AG09309 (cell line): ENCODE results near the gene ACOT7.
"Not testable (repeated sequence)": the region's sequence is repeated elsewhere in the genome, so short reads cannot be mapped to it uniquely, and the experiment has no call there.

Experiments used
- DNase-seq: peaks from one replicate; pipeline ENCODE4 v3.0.0-alpha.2; 2010; ENCODE audit warnings: low read depth
- H3K4me3 ChIP-seq: 2 replicates; pipeline ENCODE4 v1.5.1; 2011; ENCODE audit warnings: mild to moderate bottlenecking, low read depth, low read length, moderate library complexity; ENCODE audit not compliant: control insufficient read depth
- TF ChIP-seq, protein P1 (sequence below): IDR thresholded peaks from 2 replicates; pipeline ENCODE4 v1.5.1; 2011; ENCODE audit warnings: mild to moderate bottlenecking, low read depth, low read length, inconsistent platforms; ENCODE audit not compliant: insufficient read depth, control insufficient read depth; ENCODE audit errors: missing control alignments

Gene ACOT7

DNA sequence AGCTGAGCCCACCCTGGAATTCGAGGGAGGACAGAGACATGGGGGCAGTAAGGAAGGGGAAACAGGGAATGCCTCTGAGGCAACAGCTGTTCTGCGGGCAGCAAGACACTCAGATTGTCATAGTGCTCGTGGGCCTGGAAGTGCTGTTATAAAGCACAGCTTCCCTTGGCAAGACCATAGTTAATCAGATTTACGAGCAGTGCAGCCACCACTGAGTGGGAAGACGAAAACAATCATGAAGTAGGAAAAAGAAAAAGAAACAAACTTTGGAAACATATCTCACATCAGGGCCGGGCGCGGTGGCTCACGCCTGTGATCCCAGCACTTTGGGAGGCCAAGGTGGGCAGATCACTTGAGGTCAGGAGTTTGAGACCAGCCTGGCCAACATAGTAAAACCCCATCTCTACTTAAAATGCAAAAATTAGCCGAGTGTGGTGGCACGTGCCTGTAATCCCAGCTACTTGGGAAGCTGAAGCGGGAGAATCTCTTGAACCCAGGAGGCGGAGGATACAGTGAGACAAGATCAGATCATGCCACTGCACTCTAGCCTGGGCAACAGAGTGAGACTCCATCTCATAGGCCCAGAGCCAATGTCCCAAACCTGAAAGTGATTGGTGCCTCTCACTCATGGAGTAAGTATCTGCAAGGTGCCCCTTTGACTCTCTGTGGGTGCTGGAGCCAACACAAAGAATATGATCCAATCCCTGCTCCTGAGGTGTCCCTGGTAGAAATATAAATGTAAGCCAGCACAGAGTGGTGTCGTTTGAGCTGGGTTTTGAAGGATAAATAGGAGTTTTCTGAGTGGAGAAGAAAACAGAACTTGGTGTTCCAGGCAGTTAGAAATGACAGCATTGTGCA lies 77.1 kb downstream of the ACOT7 start:
- TF ChIP-seq, protein P1, sequence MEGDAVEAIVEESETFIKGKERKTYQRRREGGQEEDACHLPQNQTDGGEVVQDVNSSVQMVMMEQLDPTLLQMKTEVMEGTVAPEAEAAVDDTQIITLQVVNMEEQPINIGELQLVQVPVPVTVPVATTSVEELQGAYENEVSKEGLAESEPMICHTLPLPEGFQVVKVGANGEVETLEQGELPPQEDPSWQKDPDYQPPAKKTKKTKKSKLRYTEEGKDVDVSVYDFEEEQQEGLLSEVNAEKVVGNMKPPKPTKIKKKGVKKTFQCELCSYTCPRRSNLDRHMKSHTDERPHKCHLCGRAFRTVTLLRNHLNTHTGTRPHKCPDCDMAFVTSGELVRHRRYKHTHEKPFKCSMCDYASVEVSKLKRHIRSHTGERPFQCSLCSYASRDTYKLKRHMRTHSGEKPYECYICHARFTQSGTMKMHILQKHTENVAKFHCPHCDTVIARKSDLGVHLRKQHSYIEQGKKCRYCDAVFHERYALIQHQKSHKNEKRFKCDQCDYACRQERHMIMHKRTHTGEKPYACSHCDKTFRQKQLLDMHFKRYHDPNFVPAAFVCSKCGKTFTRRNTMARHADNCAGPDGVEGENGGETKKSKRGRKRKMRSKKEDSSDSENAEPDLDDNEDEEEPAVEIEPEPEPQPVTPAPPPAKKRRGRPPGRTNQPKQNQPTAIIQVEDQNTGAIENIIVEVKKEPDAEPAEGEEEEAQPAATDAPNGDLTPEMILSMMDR, result no peak
- H3K4me3 ChIP-seq, result no peak overlapping the region
- DNase-seq, result no peak

DNA sequence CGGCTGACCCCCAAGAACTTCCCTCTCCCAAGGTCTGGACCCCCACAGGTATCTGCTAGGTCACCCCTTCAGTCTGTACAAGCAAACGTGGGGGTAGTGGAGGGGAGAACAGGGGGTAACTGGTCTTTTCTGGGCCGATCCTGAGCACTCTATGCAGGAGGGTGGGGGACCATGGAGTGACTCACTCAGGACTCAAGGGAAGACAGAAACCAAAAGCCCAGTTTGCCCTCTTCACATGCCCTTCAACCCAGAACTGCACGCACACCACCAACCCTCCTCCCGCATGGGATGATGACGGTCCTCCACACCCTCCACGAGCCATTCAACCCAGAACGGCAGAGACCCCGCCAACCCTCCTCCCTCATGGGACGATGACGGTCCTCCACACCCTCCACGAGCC lies 79.1 kb downstream of the ACOT7 start:
- no peak overlapping the region for H3K4me3 ChIP-seq
- DNase-seq, result no peak
- TF ChIP-seq, protein P1, result no peak

DNA sequence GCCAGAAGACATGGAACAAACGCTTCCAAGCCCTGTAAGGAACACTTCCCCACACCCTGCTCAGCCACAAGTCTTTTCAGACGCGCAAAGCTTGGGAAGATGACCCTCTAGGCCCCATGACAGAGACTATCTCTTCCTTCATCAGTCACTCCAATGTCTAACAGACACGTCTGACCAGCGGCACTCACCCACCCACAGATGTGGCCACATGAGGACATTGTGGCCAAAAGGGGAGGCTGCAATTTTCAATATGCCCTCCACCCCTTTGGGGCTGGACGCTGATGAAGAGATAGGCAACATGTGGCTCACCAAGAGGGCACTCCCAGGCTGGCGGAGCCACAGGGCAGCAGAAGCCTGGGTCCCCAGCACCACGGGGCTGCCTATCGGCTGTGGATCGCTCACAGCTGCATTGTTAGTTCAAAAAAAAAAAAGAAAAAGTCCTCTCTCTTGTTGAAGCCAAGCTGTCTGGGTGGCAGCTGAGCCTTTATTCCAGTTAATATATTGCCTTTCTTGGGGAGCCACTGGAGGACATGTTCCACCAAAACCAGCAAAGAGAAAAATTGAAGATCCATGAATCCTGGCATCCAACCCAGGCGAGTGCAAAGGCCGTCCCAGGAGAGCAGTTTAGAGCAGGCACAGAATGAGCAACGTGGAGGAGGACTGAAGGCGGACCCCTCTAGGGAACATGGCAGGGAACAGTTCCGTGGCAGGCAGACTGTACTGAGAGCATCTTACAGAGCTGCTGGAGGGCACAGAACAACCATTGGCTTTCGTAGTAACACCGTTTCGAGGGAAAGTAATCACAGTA lies 80.0 kb downstream of the ACOT7 start:
- DNase-seq, result no peak
- no peak overlapping the region for H3K4me3 ChIP-seq
- TF ChIP-seq, protein P1, result no peak

DNA sequence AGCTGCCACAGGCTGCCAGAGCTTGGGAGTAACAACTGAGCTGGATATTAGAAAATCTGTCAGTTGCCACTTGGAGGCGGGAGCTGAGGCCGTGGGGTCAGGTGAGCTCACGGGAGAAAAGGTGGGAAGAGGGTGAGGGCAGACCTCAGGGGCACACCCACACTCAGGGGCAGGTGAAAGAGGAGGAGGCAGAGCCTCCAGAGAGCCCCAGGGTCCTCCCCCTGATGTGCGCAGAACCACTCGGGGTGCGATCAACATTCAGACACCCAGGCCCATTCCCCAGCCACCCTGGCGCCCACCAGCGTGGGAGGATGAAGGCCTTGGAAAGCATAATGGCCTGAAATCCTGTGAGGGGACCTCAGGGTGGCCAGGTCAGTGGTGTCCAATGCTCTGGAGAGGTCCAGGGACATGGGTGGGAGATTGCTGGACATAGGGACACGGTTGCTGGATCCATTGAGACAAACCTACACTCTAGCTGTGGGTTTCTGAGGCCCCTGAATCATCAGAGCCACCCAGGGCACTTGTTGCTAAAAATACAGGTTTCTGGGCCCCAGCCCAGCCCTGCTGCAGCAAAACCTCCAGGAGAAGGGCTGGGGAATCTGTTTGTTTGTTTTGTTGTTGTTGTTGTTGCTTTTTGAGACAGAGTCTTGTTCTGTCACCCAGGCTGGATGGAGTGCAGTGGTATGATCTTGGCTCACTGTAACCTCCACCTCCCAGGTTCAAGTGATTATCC lies 83.3 kb downstream of the ACOT7 start:
- no peak overlapping the region for H3K4me3 ChIP-seq
- no peak for DNase-seq
- TF ChIP-seq, protein P1, result no peak

DNA sequence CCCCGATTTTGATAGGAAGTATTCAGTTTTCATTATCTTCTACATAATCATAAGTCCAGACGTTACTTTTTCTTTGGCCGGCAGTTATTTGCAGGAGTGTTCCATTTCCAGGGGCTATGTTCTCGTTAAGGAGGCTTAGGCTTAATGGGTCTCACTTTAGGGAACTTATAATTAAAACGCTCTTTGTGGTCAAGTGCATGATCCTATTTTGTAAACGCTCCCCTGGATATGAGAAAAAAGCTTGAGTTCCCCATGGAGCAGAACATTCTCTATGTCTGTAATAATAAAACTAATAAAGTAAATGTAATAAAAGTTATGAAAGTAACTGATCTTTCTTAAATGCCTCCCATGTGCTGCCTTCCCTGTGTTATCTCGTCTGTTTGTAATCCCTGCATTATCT lies 84.0 kb downstream of the ACOT7 start:
- TF ChIP-seq, protein P1, result no peak
- H3K4me3 ChIP-seq, result no peak overlapping the region
- DNase-seq, result no peak

DNA sequence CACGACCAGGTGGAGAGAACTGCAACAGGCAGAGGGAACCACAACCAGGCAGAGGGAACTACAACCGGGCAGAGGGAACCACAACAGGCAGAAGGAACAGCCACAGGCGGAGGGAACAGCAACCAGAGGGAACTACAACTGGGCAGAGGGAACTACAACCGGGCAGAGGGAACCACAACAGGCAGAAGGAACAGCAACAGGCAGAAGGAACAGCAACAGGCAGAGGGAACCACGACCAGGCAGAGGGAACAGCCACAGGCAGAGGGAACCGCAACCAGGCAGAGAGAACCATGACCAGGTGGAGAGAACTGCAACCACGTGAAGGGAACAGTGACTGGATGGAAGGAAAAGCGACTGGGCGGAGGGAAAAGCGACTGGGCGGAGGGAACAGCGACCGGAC lies 85.1 kb downstream of the ACOT7 start:
- no peak for DNase-seq
- H3K4me3 ChIP-seq, result no peak overlapping the region
- TF ChIP-seq, protein P1, result no peak

DNA sequence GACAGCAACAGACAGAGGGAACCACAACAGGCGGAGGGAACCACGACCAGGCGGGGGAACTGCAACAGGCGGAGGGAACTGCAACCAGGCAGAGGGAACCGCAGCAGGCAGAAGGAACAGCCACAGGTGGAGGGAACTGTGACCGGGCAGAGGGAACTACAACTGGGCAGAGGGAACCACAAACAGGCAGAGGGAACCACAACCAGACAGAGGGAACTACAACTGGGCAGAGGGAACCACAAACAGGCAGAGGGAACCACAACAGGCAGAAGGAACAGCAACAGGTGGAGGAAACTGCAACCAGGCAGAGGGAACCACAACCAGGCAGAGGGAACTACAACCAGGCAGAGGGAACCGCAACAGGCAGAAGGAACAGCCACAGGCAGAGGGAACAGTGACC lies 85.9 kb downstream of the ACOT7 start:
- not testable (repeated sequence) for DNase-seq, H3K4me3 ChIP-seq
